Muscle of leg (tissue), 11 donors: ENCODE data around the gene MFSD6. TPM values are rescaled to one million over a fixed set of nuclear protein-coding genes. Genes with fewer than 3 reads are reported as not detected.

Experiments
- DNase-seq: peaks from one replicate; pipeline ENCODE4 v3.0.0; 2013
- H3K27ac ChIP-seq: one replicate; pipeline ENCODE4 v1.5.1; 2013; ENCODE audit warnings: mild to moderate bottlenecking, low read length, control low read depth
- H3K27me3 ChIP-seq: one replicate; pipeline ENCODE4 v1.6.1; 2013; ENCODE audit warnings: low read length; ENCODE audit not compliant: control insufficient read depth, insufficient read depth
- H3K36me3 ChIP-seq: one replicate; pipeline ENCODE4 v1.6.1; 2013; ENCODE audit warnings: low read length; ENCODE audit not compliant: control insufficient read depth, insufficient read depth
- H3K4me1 ChIP-seq: one replicate; pipeline ENCODE4 v1.6.1; 2013; ENCODE audit warnings: low read length; ENCODE audit not compliant: control insufficient read depth, insufficient read depth
- H3K4me3 ChIP-seq: one replicate; pipeline ENCODE4 v1.5.1; 2013; ENCODE audit warnings: low read length, control low read depth
- H3K9me3 ChIP-seq: replicated peaks from 2 replicates; pipeline ENCODE4 v1.6.1; 2013; ENCODE audit warnings: low read depth, low read length; ENCODE audit not compliant: control insufficient read depth
- WGBS: methylation state at CpG from one replicate; pipeline ENCODE4 v1.1.5; 2013; ENCODE audit warnings: missing lambda C conversion rate; ENCODE audit not compliant: insufficient coverage; 5-methylcytosine and 5-hydroxymethylcytosine counted together
- polyA plus RNA-seq, 8 donors: library from polyadenylated mRNA; unstranded; fragments of 120-200 nt; gene quantifications; one replicate each; pipeline versions ENCODE4 v1.2.1 to v1.2.3, GENCODE V29; 2013; ENCODE audit warnings: inconsistent platforms in 1 of 8, low replicate concordance in 1 of 8; ENCODE audit not compliant: insufficient read length in 8 of 8, insufficient read depth in 1 of 8
- total RNA-seq: library from RNA; stranded (reverse); fragments of 120-200 nt; gene quantifications from one replicate; pipeline ENCODE4 v1.2.4, GENCODE V29; 2013

MFSD6 gene
- total and polyA plus RNA-seq, 9 donors: 7.1 to 14.3 (median 9.0) TPM

DNA sequence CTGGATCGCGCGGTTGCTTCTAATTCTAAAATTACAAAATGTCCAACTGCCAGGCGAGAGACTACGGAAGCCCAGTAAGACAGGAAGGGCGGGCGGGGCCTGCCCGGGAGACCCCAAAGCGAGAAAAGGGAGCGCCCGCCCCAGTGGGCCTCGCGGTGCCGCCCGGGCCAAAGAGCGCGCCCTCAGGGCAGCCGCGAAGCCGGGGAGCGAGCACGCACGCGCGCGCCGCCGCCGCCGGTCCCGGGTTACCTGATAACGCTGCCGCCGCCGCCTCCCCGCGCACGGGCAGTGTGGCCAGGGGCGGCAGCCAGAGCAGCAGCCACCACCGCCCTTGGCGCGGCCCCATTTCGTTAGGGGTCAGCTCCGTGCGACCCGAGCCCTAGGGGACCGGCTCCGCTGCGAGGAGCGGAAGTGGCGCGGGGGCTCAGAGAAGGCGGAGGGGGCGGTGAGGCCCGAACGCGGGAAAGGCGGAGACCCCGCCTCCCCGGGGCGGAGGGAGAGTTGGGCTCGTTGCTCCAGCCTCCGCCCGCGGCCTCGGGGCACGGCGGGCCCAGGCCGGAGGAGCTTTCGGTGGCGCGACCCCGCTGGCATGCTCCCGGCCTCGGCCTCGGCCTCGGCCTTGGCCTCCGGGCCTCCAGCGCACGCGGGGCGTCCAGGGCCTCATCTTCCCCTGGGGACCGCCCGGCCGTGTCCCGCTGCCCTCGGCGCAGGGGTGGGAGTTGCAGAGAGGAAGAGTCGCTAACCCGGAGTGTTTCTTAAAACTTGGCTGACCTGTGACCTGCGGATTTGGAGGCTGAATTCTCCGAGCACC lies 126.4 kb downstream of the MFSD6 start, which contains the start of gene NEMP2:
Gene NEMP2 (minus strand): TSS at position 413 of the 811 bp plus-strand sequence. CDS start 67 bp downstream, at position 346.
- peak within 1 kb of the TSS; percentile 94 for H3K27ac ChIP-seq
- WGBS: under 1% methylated on average over 89 of the region's 92 CpGs
- peak within 1 kb of the TSS; percentile 72 for H3K4me3 ChIP-seq
- no peaks in the 10 kb centered on the region for H3K36me3 ChIP-seq
- peaks cover 7% of the 10 kb centered on the region for H3K9me3 ChIP-seq
- peak; percentile 94 for DNase-seq
- peaks cover 15% of the 10 kb centered on the region for H3K4me1 ChIP-seq
- no peaks in the 10 kb centered on the region for H3K27me3 ChIP-seq

- H3K4me1 ChIP-seq: peaks cover 12% of the 10 kb centered on the region
- peak overlapping the region; percentile 94 for H3K27ac ChIP-seq
- DNase-seq: no peak
- peaks cover 7% of the 10 kb centered on the region for H3K9me3 ChIP-seq
- no CpG with 5 or more reads among the region's 7 CpGs for WGBS
- no peaks in the 10 kb centered on the region for H3K27me3 ChIP-seq
- H3K4me3 ChIP-seq: peak overlapping the region; percentile 72
- H3K36me3 ChIP-seq: no peaks in the 10 kb centered on the region
Observed at GRCh38 chr2:190535121-190535439, 126.9 kb downstream of the MFSD6 start.

GRCh38 chr2:190535586-190535985 lies 127.4 kb downstream of the MFSD6 start:
- no peak for DNase-seq
- Histone ChIP-seq H3K27me3 (no peaks in the 10 kb centered on the region), H3K27ac (peak overlapping the region; percentile 94), H3K36me3 (no peaks in the 10 kb centered on the region), H3K4me3 (peak overlapping the region; percentile 72), H3K4me1 (peaks cover 10% of the 10 kb centered on the region), H3K9me3 (peaks cover 12% of the 10 kb centered on the region)
- WGBS: no CpG with 5 or more reads among the region's 1 CpG

DNA sequence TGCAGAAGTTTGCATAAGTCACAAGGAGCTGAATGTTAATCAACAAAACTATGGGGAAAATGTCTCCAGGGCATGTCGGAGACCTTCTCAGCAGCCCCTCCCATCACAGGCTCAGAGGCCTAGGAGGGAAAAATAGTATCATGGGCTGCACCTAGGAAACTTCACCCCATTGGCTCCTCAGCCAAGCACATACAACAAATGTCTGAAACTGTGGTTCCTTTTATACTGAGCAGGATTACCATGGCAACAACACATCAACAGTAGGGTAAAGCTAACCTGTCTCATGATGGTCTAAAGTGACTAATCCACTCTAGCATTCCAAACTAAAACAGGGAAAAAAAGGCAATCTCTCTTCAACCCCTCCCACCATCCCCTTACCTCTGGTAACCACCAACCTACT lies 129.6 kb downstream of the MFSD6 start:
- Histone ChIP-seq H3K4me3 (no peak overlapping the region), H3K27ac (no peak overlapping the region), H3K27me3 (no peaks in the 10 kb centered on the region), H3K9me3 (peaks cover 20% of the 10 kb centered on the region), H3K36me3 (no peaks in the 10 kb centered on the region), H3K4me1 (peaks cover 8% of the 10 kb centered on the region)
- peak; percentile 37 for DNase-seq
- no CpG with 5 or more reads among the region's 1 CpG for WGBS

DNA sequence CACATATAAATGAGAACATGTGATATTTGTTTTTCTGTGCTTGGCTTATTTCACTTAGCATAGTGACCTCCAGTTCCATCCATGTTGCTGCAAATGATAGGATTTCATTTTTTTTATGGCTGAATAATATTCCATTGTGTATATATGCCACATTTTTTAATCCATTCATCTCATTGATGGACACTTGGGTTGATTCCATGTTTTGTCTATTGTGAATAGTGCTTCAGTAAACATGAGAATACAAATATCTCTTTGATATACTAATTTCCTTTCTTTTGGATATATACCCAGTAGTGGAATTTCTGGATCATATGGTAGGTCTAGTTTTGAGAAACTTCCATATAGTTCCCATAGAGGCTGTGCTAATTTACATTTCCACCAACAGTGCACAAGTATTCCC lies 130.0 kb downstream of the MFSD6 start:
- peaks cover 20% of the 10 kb centered on the region for H3K9me3 ChIP-seq

DNA sequence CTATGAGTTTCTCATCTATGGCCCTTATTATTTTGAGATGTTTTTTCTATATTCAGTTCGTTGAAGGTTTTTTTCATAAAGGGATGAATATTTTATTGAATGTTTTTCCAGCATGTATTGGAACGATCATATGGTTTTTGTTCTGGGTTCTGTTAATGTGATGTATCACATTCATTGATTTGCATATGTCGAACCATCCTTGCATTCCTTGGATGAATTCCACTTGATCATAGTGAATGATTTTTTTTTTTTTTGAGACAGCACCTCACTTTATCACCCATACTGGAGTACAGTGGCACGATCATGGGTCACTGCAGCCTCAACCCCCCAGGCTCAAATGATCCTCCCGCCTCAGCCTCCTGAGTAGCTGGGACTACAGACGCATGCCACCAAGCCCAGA lies 131.9 kb downstream of the MFSD6 start:
- Histone ChIP-seq H3K9me3 (peaks cover 20% of the 10 kb centered on the region), H3K4me1 (no peaks in the 10 kb centered on the region), H3K27ac (no peak overlapping the region), H3K27me3 (no peaks in the 10 kb centered on the region), H3K4me3 (no peak overlapping the region), H3K36me3 (no peaks in the 10 kb centered on the region)
- no peak for DNase-seq
- WGBS: no CpG with 5 or more reads among the region's 6 CpGs

More for the DNA sequence above, 130.0 kb downstream of the MFSD6 start:
- peaks cover 7% of the 10 kb centered on the region for H3K4me1 ChIP-seq
- no peak overlapping the region for H3K4me3 ChIP-seq
- no peak for DNase-seq
- H3K27me3 ChIP-seq: no peaks in the 10 kb centered on the region
- no peak overlapping the region for H3K27ac ChIP-seq
- no peaks in the 10 kb centered on the region for H3K36me3 ChIP-seq

DNA sequence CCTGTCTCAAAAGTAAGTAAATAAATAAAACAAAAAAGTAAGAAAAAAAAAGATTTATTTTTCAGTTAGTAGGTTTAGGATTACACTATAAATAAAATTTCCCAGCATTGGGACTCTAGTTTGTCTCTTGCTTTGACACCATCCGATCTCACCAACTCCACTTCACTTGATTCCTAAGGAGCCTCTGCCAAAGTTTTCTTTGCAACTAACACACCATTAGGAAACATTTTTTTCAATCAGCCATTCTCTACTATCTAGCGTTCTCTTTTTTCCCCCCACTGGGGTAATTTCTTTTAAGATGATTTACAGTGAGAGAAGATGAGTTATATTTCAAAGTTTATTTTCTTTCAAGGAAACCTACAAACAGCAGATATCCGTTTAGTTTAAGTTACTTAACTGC lies 136.9 kb downstream of the MFSD6 start:
- WGBS: 100% methylated on average over 1 of the region's 3 CpGs
- Histone ChIP-seq H3K36me3 (no peaks in the 10 kb centered on the region), H3K27ac (no peak overlapping the region), H3K27me3 (no peaks in the 10 kb centered on the region), H3K4me1 (no peaks in the 10 kb centered on the region), H3K9me3 (peaks cover 13% of the 10 kb centered on the region), H3K4me3 (no peak overlapping the region)
- DNase-seq: no peak

DNA sequence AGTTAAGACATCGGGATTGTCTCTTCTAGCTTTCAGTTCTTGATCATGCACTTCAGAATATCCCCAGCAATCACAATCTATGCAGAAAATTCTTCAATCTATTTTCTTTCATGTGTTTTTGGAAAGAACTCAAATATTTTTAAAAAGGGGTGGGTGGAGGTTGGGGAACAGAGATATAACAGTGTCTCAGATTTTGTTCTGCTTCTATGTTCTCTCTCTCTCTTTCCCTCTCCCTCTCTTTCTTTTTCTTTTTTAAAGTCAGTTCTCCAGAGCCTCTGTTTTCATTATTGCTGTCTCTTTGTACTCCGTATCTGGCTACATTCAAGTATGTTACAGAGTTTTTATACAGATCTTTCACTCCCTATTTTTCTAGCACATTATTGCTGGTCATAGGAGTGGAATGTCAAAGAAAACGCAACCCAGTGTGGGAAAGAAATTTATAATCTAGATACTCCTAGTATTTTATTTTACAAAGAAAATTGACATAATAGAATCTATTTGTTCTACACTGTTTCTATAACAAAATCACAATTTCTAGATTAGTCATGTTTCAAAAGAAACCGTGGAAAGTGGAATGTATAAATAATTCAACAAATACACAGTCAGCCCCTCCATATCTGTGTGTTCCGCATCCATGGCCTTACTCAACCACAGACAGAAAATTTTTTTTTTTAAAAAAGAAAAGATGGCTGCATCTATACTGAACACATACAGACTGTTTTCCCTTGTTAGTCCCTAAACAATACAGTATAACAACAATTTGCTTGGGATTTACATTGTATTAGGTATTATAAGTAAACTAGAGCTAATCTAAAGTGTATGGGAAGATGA lies 137.6 kb downstream of the MFSD6 start:
- no peaks in the 10 kb centered on the region for H3K4me1 ChIP-seq
- no peak overlapping the region for H3K4me3 ChIP-seq
- no CpG with 5 or more reads among the region's 5 CpGs for WGBS
- H3K27ac ChIP-seq: no peak overlapping the region
- H3K27me3 ChIP-seq: no peaks in the 10 kb centered on the region
- no peaks in the 10 kb centered on the region for H3K36me3 ChIP-seq
- DNase-seq: no peak
- H3K9me3 ChIP-seq: peaks cover 8% of the 10 kb centered on the region

DNA sequence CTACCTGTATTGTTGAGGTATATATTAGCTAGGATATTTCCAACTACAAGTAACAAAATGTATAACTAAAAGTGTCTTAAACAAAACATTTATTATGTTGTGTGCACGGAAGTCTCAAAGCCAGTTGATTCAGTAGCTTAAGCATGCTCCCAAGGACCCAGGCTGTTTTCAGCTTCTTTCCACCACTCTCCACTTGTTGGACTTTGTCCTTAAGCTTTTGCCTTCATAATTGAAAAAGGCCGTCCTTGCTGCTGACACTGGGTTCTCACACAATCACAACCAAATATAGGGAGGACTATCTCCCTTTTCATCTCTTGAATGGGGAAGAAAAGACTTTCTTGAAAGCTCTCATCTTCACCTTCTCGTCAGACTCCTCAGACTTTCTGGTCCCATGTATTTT lies 138.6 kb downstream of the MFSD6 start:
- H3K9me3 ChIP-seq: peaks cover 4% of the 10 kb centered on the region
- H3K4me1 ChIP-seq: no peaks in the 10 kb centered on the region
- H3K27me3 ChIP-seq: no peaks in the 10 kb centered on the region
- H3K36me3 ChIP-seq: no peaks in the 10 kb centered on the region
- 100% methylated on average over 1 of the region's 3 CpGs for WGBS
- H3K4me3 ChIP-seq: no peak overlapping the region
- DNase-seq: no peak
- no peak overlapping the region for H3K27ac ChIP-seq

GRCh38 chr2:190547886-190548285 lies 139.7 kb downstream of the MFSD6 start:
- no peaks in the 10 kb centered on the region for H3K36me3 ChIP-seq
- H3K27ac ChIP-seq: no peak overlapping the region
- no peak for DNase-seq
- H3K4me3 ChIP-seq: no peak overlapping the region
- no peaks in the 10 kb centered on the region for H3K9me3 ChIP-seq
- H3K27me3 ChIP-seq: no peaks in the 10 kb centered on the region
- H3K4me1 ChIP-seq: no peaks in the 10 kb centered on the region
